ENCODE measurements around the gene SHB.

GRCh38 chr9:38048316-38048969, 20.6 kb downstream of the SHB start:
- TF ChIP-seq EP300 (IDR thresholded peaks at IDR 0.05) (no peak), POLR2A (IDR thresholded peaks at IDR 0.05) (no peak)
